HG02623 (cell line): ENCODE results near the gene RRP1.

Experiments
- ATAC-seq: cut with Tn5 transposase; IDR thresholded peaks from one replicate; pipeline ENCODE4 v1.9.1; 2021; ENCODE audit warnings: moderate library complexity; ENCODE audit not compliant: unreplicated experiment

The RRP1 gene

GRCh38 chr21:43800566-43800965 lies 11.2 kb downstream of the RRP1 start:
- ATAC-seq: no peak

GRCh38 chr21:43801006-43801783 lies 11.8 kb downstream of the RRP1 start:
- no peak for ATAC-seq

GRCh38 chr21:43802713-43803313 lies 13.4 kb downstream of the RRP1 start:
- ATAC-seq: no peak

GRCh38 chr21:43803558-43804300 lies 14.4 kb downstream of the RRP1 start:
- no peak for ATAC-seq

- ATAC-seq: peak; percentile 80
Observed at GRCh38 chr21:43805275-43805800, 16.0 kb downstream of the RRP1 start.

GRCh38 chr21:43806017-43806710 lies 16.8 kb downstream of the RRP1 start:
- ATAC-seq: no peak

- no peak for ATAC-seq
Observed at GRCh38 chr21:43808367-43808766, 19.0 kb downstream of the RRP1 start.

- no peak for ATAC-seq
Observed at GRCh38 chr21:43808832-43809251, 19.5 kb downstream of the RRP1 start.

GRCh38 chr21:43809346-43809799 lies 20.0 kb downstream of the RRP1 start:
- no peak for ATAC-seq

GRCh38 chr21:43809853-43810504 lies 20.6 kb downstream of the RRP1 start:
- no peak for ATAC-seq

GRCh38 chr21:43810505-43811261 lies 21.3 kb downstream of the RRP1 start:
- peak; percentile 54 for ATAC-seq

GRCh38 chr21:43811262-43812105 lies 22.1 kb downstream of the RRP1 start:
- no peak for ATAC-seq

GRCh38 chr21:43812139-43812821 lies 22.9 kb downstream of the RRP1 start:
- no peak for ATAC-seq

GRCh38 chr21:43812957-43813655 lies 23.7 kb downstream of the RRP1 start:
- no peak for ATAC-seq

- no peak for ATAC-seq
Observed at GRCh38 chr21:43813656-43813980, 24.2 kb downstream of the RRP1 start.

GRCh38 chr21:43814215-43815106 lies 25.1 kb downstream of the RRP1 start:
- ATAC-seq: no peak

GRCh38 chr21:43815107-43815613 lies 25.8 kb downstream of the RRP1 start:
- no peak for ATAC-seq
